HCT116 (cell line): ENCODE measurements around the gene FAM13C.

Source experiments
- ATF3 ChIP-seq: IDR thresholded peaks from 2 replicates; pipeline ENCODE4 v1.6.1; 2012
- CTCF ChIP-seq, 3 experiments: fragments of 200-600 bp in 1 of 3; sonication (generic) in 1 of 3; IDR thresholded peaks in 2 of 3; conservative IDR thresholded peaks in 1 of 3; 2 replicates each; pipeline ENCODE4 v1.5.1; 2012 to 2017; ENCODE audit warnings: low read depth in 2 of 3, low read length in 2 of 3, antibody characterized with exemption in 1 of 3, borderline replicate concordance in 1 of 3, control low read depth in 1 of 3, mild to moderate bottlenecking in 1 of 3, mixed read lengths in 1 of 3, mixed run types in 1 of 3, moderate library complexity in 1 of 3; ENCODE audit not compliant: insufficient read depth in 1 of 3
- EGR1 ChIP-seq: IDR thresholded peaks from 2 replicates; pipeline ENCODE4 v1.6.1; 2012; ENCODE audit warnings: low read depth
- EZH2 ChIP-seq: fragments of 200-600 bp; sonication (generic); IDR thresholded peaks from 2 replicates; pipeline ENCODE4 v1.6.1; 2017; ENCODE audit warnings: antibody characterized with exemption, mixed run types
- POLR2A ChIP-seq: IDR thresholded peaks from 2 replicates; pipeline ENCODE4 v1.7.0; 2011; ENCODE audit warnings: borderline replicate concordance; ENCODE audit not compliant: insufficient read depth, insufficient read length; ENCODE audit errors: extremely low read depth
- POLR2AphosphoS5 ChIP-seq: IDR thresholded peaks from 2 replicates; pipeline ENCODE4 v1.6.1; 2011; ENCODE audit warnings: mild to moderate bottlenecking, low read depth, low read length, moderate library complexity
- REST ChIP-seq: IDR thresholded peaks from 2 replicates; pipeline ENCODE4 v1.6.1; 2012; ENCODE audit warnings: low read depth

GRCh38 chr10:59273445-59273844 lies 88.9 kb downstream of the FAM13C start:
- TF ChIP-seq CTCF (IDR thresholded peaks at IDR 0.05 in 2 of 3, conservative IDR thresholded peaks at IDR 0.05 in 1 of 3; ENCODE audit: borderline replicate concordance in 1 of 3, insufficient read depth in 1 of 3, low read depth in 2 of 3, low read length in 2 of 3): no peak
- no peak for TF ChIP-seq REST
- TF ChIP-seq POLR2AphosphoS5: no peak
- no peak for TF ChIP-seq POLR2A
- TF ChIP-seq EZH2: no peak
- no peak for TF ChIP-seq EGR1
- TF ChIP-seq ATF3: no peak
